Right lobe of liver (tissue), 6 donors: ENCODE data around the gene RHEX. TPM values are rescaled to one million over a fixed set of nuclear protein-coding genes. Genes with fewer than 3 reads are reported as not detected.

ENCODE experiments used
- ATAC-seq, 4 donors: fragments of 200-7000 bp; cut with Tn5 transposase; one replicate each; pipeline ENCODE4 v1.9.1; 2020; ENCODE audit warnings: mild to moderate bottlenecking in 4 of 4, moderate library complexity in 4 of 4
- DNase-seq, 3 donors: peaks; one replicate each; pipeline ENCODE4 v3.0.0-alpha.2; 2020
- H3K27ac ChIP-seq, 3 donors: fragments of 200-600 bp; one replicate each; pipeline ENCODE4 v1.8.0; 2022
- H3K27me3 ChIP-seq, 2 donors: fragments of 200-600 bp; one replicate each; pipeline ENCODE4 v1.8.0; 2022
- H3K36me3 ChIP-seq, 4 donors: fragments of 200-600 bp; sonication (generic) in 1 of 4; one replicate each; pipeline versions ENCODE4 v1.5.1 to v1.8.0; 2017 to 2022; ENCODE audit warnings: control low read depth in 1 of 4
- H3K4me1 ChIP-seq, 4 donors: fragments of 200-600 bp; sonication (generic) in 1 of 4; one replicate each; pipeline versions ENCODE4 v1.5.1 to v1.8.0; 2017 to 2022; ENCODE audit warnings: control low read depth in 1 of 4
- H3K4me3 ChIP-seq, 3 donors: fragments of 200-600 bp; one replicate each; pipeline ENCODE4 v1.8.0; 2022
- H3K9me3 ChIP-seq, 4 donors: fragments of 200-600 bp; sonication (generic) in 1 of 4; one replicate each; pipeline versions ENCODE4 v1.5.1 to v1.8.0; 2017 to 2022; ENCODE audit warnings: control low read depth in 1 of 4
- POLR2A ChIP-seq: fragments of 450-650 bp; IDR thresholded peaks from one replicate; pipeline ENCODE4 v1.6.1; 2017; ENCODE audit warnings: antibody characterized with exemption, mild to moderate bottlenecking
- WGBS: methylation state at CpG from one replicate; pipeline ENCODE4 v1.1.6; 2018; ENCODE audit warnings: low coverage, low lambda C conversion rate; ENCODE audit not compliant: insufficient coverage; ENCODE audit errors: missing lambda C conversion rate; 5-methylcytosine and 5-hydroxymethylcytosine counted together
- intact Hi-C, 2 donors: fragments of 100-400 bp; cut with DNase I; formaldehyde crosslinking; loops; one replicate each; pipeline versions ENCODE4 v1.11.2 to v1.14.1; 2022
- total RNA-seq, 6 experiments: library from RNA; depleted of rRNA in 2 of 6; stranded (reverse); fragments of >200 nt in 2 of 6; fragmentation: NEBNext Ultra II Directional in 3 of 6; extraction: Animal tissue kit (Norgen Biotek cat#: 25700) in 3 of 6; gene quantifications; one replicate each; pipeline versions ENCODE4 v1.1.0 to v1.2.4, GENCODE V29; 2016 to 2023
- TF ChIP-seq, protein P1 (sequence below), 4 donors: fragments of 200-600 bp in 3 of 4; fragments of 450-650 bp in 1 of 4; IDR thresholded peaks; one replicate each; pipeline versions ENCODE4 v1.5.1 to v1.8.0; 2016 to 2022; ENCODE audit warnings: antibody characterized with exemption in 4 of 4, mild to moderate bottlenecking in 2 of 4
- donor health status: DM: no; HTN: yes; CAD: no.
- donor health status: DM: no; HTN: no; CAD: no.
- donor health status: DM: no; HTN: no; CAD: no.
- donor health status: DM: no; HTN: yes; CAD: no.
- donor health status: DM: no; HTN: yes; CAD: no.

The RHEX gene
- total RNA-seq, 6 experiments from 2014 or later = 0.18 to 0.57 (median 0.26) TPM; not detected in 1

DNA sequence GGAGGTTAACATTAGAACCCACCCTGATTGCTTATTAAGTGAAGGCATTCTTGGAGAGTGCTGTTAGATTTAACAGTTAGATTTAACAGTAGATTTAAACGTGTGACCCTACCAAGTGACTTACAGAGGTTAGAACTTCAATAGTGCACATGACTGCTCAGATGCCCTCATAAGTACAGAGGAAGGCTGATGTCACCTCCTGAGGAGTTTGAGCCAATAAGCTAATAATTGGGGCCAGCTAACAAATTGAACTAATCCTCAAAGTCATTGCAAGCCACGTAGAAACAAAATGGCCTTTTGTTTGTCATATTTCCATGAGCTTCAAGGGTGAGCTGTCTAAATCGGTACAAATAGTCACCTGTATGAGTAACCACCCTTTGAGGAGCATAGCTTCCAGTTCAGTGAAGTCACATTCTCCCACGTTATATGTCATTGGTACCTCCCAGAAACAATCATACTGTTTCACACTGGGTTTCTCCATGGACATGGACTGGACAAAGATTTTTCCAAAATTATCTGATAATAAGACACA lies 52.6 kb downstream of the RHEX start:
- Histone ChIP-seq H3K27ac (no peak overlapping the region), H3K4me1 (no peaks in the 10 kb centered on the region), H3K27me3 (no peaks in the 10 kb centered on the region), H3K36me3 (no peaks in the 10 kb centered on the region), H3K9me3 (no peaks in the 10 kb centered on the region), H3K4me3 (no peak overlapping the region)
- no peak for TF ChIP-seq POLR2A
- TF ChIP-seq, protein P1, sequence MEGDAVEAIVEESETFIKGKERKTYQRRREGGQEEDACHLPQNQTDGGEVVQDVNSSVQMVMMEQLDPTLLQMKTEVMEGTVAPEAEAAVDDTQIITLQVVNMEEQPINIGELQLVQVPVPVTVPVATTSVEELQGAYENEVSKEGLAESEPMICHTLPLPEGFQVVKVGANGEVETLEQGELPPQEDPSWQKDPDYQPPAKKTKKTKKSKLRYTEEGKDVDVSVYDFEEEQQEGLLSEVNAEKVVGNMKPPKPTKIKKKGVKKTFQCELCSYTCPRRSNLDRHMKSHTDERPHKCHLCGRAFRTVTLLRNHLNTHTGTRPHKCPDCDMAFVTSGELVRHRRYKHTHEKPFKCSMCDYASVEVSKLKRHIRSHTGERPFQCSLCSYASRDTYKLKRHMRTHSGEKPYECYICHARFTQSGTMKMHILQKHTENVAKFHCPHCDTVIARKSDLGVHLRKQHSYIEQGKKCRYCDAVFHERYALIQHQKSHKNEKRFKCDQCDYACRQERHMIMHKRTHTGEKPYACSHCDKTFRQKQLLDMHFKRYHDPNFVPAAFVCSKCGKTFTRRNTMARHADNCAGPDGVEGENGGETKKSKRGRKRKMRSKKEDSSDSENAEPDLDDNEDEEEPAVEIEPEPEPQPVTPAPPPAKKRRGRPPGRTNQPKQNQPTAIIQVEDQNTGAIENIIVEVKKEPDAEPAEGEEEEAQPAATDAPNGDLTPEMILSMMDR (IDR thresholded peaks at IDR 0.05) = no peak
- 55% methylated on average over 4 of the region's 4 CpGs for WGBS
- DNase-seq = no peak
- intact Hi-C loops = loop anchor here (5.0 to 10.0 kb wide), 5 partner anchors 71 to 181 kb away; partner anchors contain the start of gene CTSE (in 1 of the 2)
- no peak for ATAC-seq

DNA sequence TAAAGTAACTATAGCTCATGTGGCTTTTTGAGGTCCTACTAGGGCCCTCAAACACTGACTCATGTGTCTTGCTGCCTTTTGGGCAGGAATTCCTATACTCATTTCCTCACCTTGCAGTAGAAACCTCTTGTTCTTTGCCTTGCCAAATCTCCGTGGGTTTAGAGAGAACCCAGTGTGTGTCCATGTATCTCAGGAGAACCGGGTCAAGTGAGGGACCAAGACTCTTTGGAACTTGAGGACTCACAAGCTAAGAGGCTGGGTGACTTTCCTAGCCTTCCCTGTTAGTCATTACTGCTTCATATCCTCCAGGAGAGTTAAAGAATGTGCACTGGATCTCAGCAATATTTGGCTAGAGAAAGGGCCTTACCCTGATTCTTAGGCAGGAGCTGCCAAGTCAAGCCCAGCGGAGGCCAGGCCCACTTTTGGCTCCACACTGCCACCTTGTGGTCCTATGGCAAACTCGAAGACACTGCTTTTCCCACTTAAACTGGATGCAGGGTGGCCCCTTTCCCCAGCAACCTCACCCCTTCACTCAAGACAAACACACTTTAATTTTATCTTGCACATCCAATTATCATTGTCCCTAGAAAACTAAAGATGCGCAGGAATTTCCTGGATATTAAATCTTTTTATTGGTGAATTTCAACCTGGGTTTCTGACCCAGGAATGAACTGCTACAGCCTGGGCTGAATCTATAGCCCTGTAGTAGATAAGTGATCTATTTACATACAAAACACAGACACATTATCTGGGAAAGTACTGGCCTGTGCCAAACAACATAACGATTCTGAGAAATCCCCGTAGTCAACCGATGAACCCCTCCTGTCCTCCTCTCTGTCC lies 53.6 kb downstream of the RHEX start:
- H3K27ac ChIP-seq = no peak overlapping the region
- intact Hi-C loops = loop anchor here (5.0 to 10.0 kb wide), 5 partner anchors 72 to 182 kb away; partner anchors contain the start of gene CTSE (in 1 of the 2)
- no peaks in the 10 kb centered on the region for H3K9me3 ChIP-seq
- TF ChIP-seq, protein P1 (IDR thresholded peaks at IDR 0.05) = peak; percentile 80 to 91 (median 86)
- no peak for TF ChIP-seq POLR2A
- peak; percentile 90 to 95 (median 94) for ATAC-seq
- DNase-seq = peak; percentile 70 to 80 (median 79)
- WGBS = 32% methylated on average over 8 of the region's 8 CpGs
- no peaks in the 10 kb centered on the region for H3K27me3 ChIP-seq
- no peak overlapping the region for H3K4me3 ChIP-seq
- no peaks in the 10 kb centered on the region for H3K4me1 ChIP-seq
- no peaks in the 10 kb centered on the region for H3K36me3 ChIP-seq

DNA sequence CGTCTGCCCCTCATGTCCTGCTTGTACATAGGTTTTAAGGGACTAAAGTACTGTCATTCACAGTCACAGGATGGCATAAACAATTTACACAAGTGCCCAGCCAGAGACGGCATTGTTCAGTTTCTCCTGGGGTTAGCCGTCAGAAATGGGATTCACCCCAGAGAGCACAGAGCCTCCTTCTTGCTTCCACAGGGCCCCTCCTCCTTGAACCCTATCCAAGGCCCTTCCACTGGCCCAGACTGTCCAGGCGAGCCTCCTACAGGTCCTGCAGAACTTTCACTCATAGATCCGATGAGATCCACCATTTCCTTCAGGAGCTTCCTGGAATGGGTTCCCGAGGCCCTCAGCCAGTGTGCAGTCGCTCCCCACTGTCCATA lies 54.2 kb downstream of the RHEX start:
- peaks cover 0 to under 1% (median 0%) of the 10 kb centered on the region in 4 donors for H3K4me1 ChIP-seq
- WGBS = 57% methylated on average over 7 of the region's 7 CpGs
- H3K27ac ChIP-seq = no peak overlapping the region
- H3K36me3 ChIP-seq = no peaks in the 10 kb centered on the region
- no peak for TF ChIP-seq POLR2A
- TF ChIP-seq, protein P1 (IDR thresholded peaks at IDR 0.05) = no peak
- ATAC-seq (no peak), DNase-seq (no peak)
- H3K4me3 ChIP-seq = no peak overlapping the region
- intact Hi-C loops = loop anchor here (5.0 to 10.0 kb wide), 5 partner anchors 72 to 182 kb away; partner anchors contain the start of gene CTSE (in 1 of the 2)
- H3K27me3 ChIP-seq = no peaks in the 10 kb centered on the region
- no peaks in the 10 kb centered on the region for H3K9me3 ChIP-seq

DNA sequence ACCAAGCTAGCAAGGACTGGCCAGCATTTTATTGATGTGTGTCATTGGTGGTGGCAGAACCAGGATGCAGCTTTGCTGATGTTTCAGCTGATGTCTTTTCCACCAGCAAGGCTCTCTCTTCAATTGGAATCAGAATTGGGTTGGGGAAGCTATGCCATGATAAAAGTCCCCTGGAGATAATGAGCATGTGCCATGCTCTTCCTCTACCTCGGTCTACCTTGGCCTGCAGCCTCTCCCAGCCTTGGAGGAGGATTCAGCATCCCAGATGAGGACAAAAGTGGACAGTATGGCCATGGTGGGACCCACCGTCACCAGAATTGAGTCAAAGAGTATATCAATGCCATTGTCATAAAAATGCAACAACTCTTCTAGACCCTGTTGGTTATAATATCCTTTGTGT lies 55.7 kb downstream of the RHEX start:
- 73% methylated on average over 2 of the region's 2 CpGs for WGBS
- TF ChIP-seq, protein P1 (IDR thresholded peaks at IDR 0.05) = no peak
- TF ChIP-seq POLR2A = no peak
- Histone ChIP-seq H3K4me3 (no peak overlapping the region), H3K36me3 (no peaks in the 10 kb centered on the region), H3K4me1 (peaks cover 0 to 12% (median 6%) of the 10 kb centered on the region in 4 donors), H3K9me3 (no peaks in the 10 kb centered on the region), H3K27ac (no peak overlapping the region), H3K27me3 (no peaks in the 10 kb centered on the region)
- intact Hi-C loops = loop anchor here (5.0 to 10.0 kb wide), 5 partner anchors 74 to 184 kb away; partner anchors contain the start of gene CTSE (in 1 of the 2)
- DNase-seq (no peak), ATAC-seq (no peak)
